HG03571 (cell line): ENCODE results near the gene PLAC9.
"Not testable (repeated sequence)": the region's sequence is repeated elsewhere in the genome, so short reads cannot be mapped to it uniquely, and the experiment has no call there.

Experiments used
- ATAC-seq: cut with Tn5 transposase; IDR thresholded peaks from one replicate; pipeline ENCODE4 v1.9.1; 2021; ENCODE audit not compliant: unreplicated experiment

Gene PLAC9

GRCh38 chr10:80132299-80133139, at the start of gene PLAC9:
Gene PLAC9 (plus strand): TSS chr10:80132730. CDS start chr10:80132763, 33 bp downstream.
- ATAC-seq: no peak

GRCh38 chr10:80090121-80090520, 42.4 kb upstream of the PLAC9 start:
- no peak for ATAC-seq

- ATAC-seq: no peak
These were observed 38.3 kb upstream of the PLAC9 start for GRCh38 chr10:80094231-80094630.

- not testable (repeated sequence) for ATAC-seq
These were observed 34.3 kb upstream of the PLAC9 start for GRCh38 chr10:80098272-80098671.

- not testable (repeated sequence) for ATAC-seq
These were observed 33.2 kb upstream of the PLAC9 start for GRCh38 chr10:80099295-80099694.

GRCh38 chr10:80100116-80100515, 32.4 kb upstream of the PLAC9 start:
- ATAC-seq: no peak

GRCh38 chr10:80100861-80101695, 31.5 kb upstream of the PLAC9 start:
- no peak for ATAC-seq

GRCh38 chr10:80104066-80104926, 28.2 kb upstream of the PLAC9 start:
- no peak for ATAC-seq

GRCh38 chr10:80108576-80109239, 23.8 kb upstream of the PLAC9 start:
- no peak for ATAC-seq

- ATAC-seq: no peak
These were observed 21.5 kb upstream of the PLAC9 start for GRCh38 chr10:80110986-80111385.

GRCh38 chr10:80118669-80119068, 13.9 kb upstream of the PLAC9 start:
- ATAC-seq: no peak

- no peak for ATAC-seq
These were observed 10.3 kb upstream of the PLAC9 start for GRCh38 chr10:80122110-80122710.

- no peak for ATAC-seq
These were observed 9.8 kb upstream of the PLAC9 start for GRCh38 chr10:80122746-80123145.

GRCh38 chr10:80126876-80127275, 5.7 kb upstream of the PLAC9 start:
- no peak for ATAC-seq

- no peak for ATAC-seq
These were observed 1.0 kb upstream of the PLAC9 start for GRCh38 chr10:80131499-80131901.

GRCh38 chr10:80133206-80133605, 676 bp downstream of the PLAC9 start:
- ATAC-seq: no peak

- not testable (repeated sequence) for ATAC-seq
These were observed 1.2 kb downstream of the PLAC9 start for GRCh38 chr10:80133687-80134086.

- ATAC-seq: no peak
These were observed 3.6 kb downstream of the PLAC9 start for GRCh38 chr10:80136134-80136571.

- ATAC-seq: no peak
These were observed 4.7 kb downstream of the PLAC9 start for GRCh38 chr10:80137031-80137862.
